HFF-Myc (cell line): ENCODE data around the gene LARGE1.
A peak's percentile ranks its signal among the peaks of the same experiment; 100 is the strongest.

ENCODE experiments used
- DNase-seq: peaks from one replicate; pipeline ENCODE4 v3.0.0-alpha.2; 2011; ENCODE audit warnings: low read depth; ENCODE audit errors: extremely low read depth
- H3K4me3 ChIP-seq: replicated peaks from 2 replicates; pipeline ENCODE4 v1.5.1; 2011; ENCODE audit warnings: low read depth, mild to moderate bottlenecking, control low read depth, low read length
- CTCF ChIP-seq: IDR thresholded peaks from 2 replicates; pipeline ENCODE4 v1.5.1; 2012; ENCODE audit warnings: mild to moderate bottlenecking, low read depth, low read length, control low read depth; ENCODE audit errors: missing control alignments

Gene LARGE1

DNA sequence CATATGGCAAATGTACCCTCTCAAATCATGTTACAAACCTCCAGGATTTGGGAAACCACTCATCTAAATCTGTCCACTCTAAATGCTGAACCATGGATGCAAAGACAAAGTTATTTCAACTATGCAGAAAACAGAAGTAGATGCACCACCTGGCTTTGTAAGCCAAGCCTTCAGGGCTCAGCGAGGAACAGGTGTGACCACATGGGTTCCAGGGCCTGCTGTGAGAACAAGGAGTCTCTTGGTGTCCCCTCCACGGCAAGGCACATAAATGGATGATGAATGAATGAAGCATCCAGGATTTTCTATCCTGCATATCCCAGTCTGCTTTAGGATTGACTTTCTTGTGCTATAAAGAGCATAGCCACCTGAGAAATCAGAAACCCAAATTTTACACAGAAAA lies 284.5 kb downstream of the LARGE1 start:
- DNase-seq: no peak
- TF ChIP-seq CTCF: no peak
- H3K4me3 ChIP-seq: no peak overlapping the region

GRCh38 chr22:33631777-33632176 lies 288.5 kb downstream of the LARGE1 start:
- H3K4me3 ChIP-seq: no peak overlapping the region
- DNase-seq: no peak
- no peak for TF ChIP-seq CTCF

DNA sequence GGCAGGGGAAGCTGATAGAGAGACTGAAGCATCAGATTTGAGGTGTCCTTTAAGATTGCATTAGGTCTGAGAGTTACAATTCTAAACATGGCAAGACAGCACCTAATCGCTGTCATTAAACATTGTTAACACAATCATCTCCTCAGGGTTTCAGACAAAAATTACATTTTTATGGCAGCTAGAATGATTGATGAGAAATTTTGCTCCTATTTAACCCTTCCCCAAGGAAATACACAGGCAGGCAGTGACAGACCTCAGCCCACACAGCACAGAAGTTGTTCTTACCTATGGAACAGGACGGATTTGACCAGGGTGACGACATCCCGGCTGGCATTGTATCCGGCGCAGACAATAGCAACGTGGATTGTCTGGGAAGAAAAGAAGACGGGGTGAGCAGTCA lies 294.3 kb downstream of the LARGE1 start:
- TF ChIP-seq CTCF: no peak

GRCh38 chr22:33620085-33620484 lies 300.2 kb downstream of the LARGE1 start:
- no peak for DNase-seq
- H3K4me3 ChIP-seq: no peak overlapping the region
- TF ChIP-seq CTCF: no peak

More for the DNA sequence above, 294.3 kb downstream of the LARGE1 start:
- H3K4me3 ChIP-seq: no peak overlapping the region
- no peak for DNase-seq

GRCh38 chr22:33606504-33606903 lies 313.8 kb downstream of the LARGE1 start:
- no peak for TF ChIP-seq CTCF
- DNase-seq: no peak
- no peak overlapping the region for H3K4me3 ChIP-seq

- H3K4me3 ChIP-seq: no peak overlapping the region
- DNase-seq: no peak
- TF ChIP-seq CTCF: no peak
These were observed 314.6 kb downstream of the LARGE1 start for GRCh38 chr22:33605666-33606065.

GRCh38 chr22:33605221-33605620 lies 315.1 kb downstream of the LARGE1 start:
- no peak for TF ChIP-seq CTCF
- DNase-seq: peak; percentile 30
- no peak overlapping the region for H3K4me3 ChIP-seq
